Measurements from ENCODE around the gene HNRNPA2B1. TPM values are rescaled to one million over a fixed set of nuclear protein-coding genes. Genes with fewer than 3 reads are reported as not detected.

HNRNPA2B1 gene
- polyA plus RNA-seq, 1 experiment = 493 TPM

- H3K9me3 ChIP-seq (ENCODE audit: control insufficient read depth, insufficient read depth, low read length) = no peaks in the 10 kb centered on the region
- ChIA-PET POLR2A (interaction anchor here (0.6 to 2.5 kb wide), 2 partner anchors 9 to 62 kb away, joined by 6 to 11 read pairs; partner anchors contain the start of gene HNRNPA2B1), CTCF (interaction anchor here (1.2 to 10.3 kb wide), 4 partner anchors 10 to 174 kb away, joined by 4 to 165 read pairs (median 6); partner anchors contain the start of genes CBX3 and NFE2L3)
- no peak for TF ChIP-seq CTCF (IDR thresholded peaks at IDR 0.05; ENCODE audit: low read depth, low read length)
- no peak overlapping the region for H3K27ac ChIP-seq (ENCODE audit: low read depth, low read length)
- H3K4me3 ChIP-seq (ENCODE audit: low read depth, low read length) = no peak overlapping the region
- DNase-seq (ENCODE audit: low read depth, low spot score) = no peak
- H3K27me3 ChIP-seq (ENCODE audit: control insufficient read depth, insufficient read depth, low read length) = no peaks in the 10 kb centered on the region
Measured at GRCh38 chr7:26191233-26191973, 9.1 kb downstream of the HNRNPA2B1 start.

GRCh38 chr7:26190417-26190869 lies 10.1 kb downstream of the HNRNPA2B1 start:
- Histone ChIP-seq H3K4me3 (ENCODE audit: low read depth, low read length) (no peak overlapping the region), H3K9me3 (ENCODE audit: control insufficient read depth, insufficient read depth, low read length) (no peaks in the 10 kb centered on the region), H3K27ac (ENCODE audit: low read depth, low read length) (no peak overlapping the region), H3K27me3 (ENCODE audit: control insufficient read depth, insufficient read depth, low read length) (no peaks in the 10 kb centered on the region)
- CTCF ChIA-PET = interaction anchor here (1.9 to 10.3 kb wide), 2 partner anchors 11 to 100 kb away, joined by 7 to 165 read pairs; partner anchors contain the start of gene CBX3
- DNase-seq (ENCODE audit: low read depth, low spot score) = no peak
- no peak for TF ChIP-seq CTCF (IDR thresholded peaks at IDR 0.05; ENCODE audit: low read depth, low read length)
- POLR2A ChIA-PET = interaction anchor here (2.5 kb wide), 1 partner anchor 10 kb away, joined by 11 read pairs; the partner anchor contains the start of gene HNRNPA2B1

- ChIA-PET POLR2A (interaction anchor here (0.6 kb wide), 1 partner anchor 762 kb away, joined by 4 read pairs; no protein-coding TSS in a partner anchor), CTCF (no interaction called here)
- no peak for TF ChIP-seq CTCF (IDR thresholded peaks at IDR 0.05; ENCODE audit: low read depth, low read length)
- Histone ChIP-seq H3K4me3 (ENCODE audit: low read depth, low read length) (no peak overlapping the region), H3K27me3 (ENCODE audit: control insufficient read depth, insufficient read depth, low read length) (no peaks in the 10 kb centered on the region), H3K9me3 (ENCODE audit: control insufficient read depth, insufficient read depth, low read length) (no peaks in the 10 kb centered on the region), H3K27ac (ENCODE audit: low read depth, low read length) (no peak overlapping the region)
- no peak for DNase-seq (ENCODE audit: low read depth, low spot score)
Measured at GRCh38 chr7:26189697-26190096, 10.8 kb downstream of the HNRNPA2B1 start.

GRCh38 chr7:26188957-26189541 lies 11.5 kb downstream of the HNRNPA2B1 start:
- ChIA-PET CTCF (interaction anchor here (1.4 to 2.6 kb wide), 3 partner anchors 9 to 296 kb away, joined by 4 to 34 read pairs (median 10); no protein-coding TSS in a partner anchor), POLR2A (interaction anchor here (0.6 to 2.4 kb wide), 4 partner anchors 9 to 761 kb away, joined by 4 to 12 read pairs (median 9); partner anchors contain the start of genes CBX3 and HNRNPA2B1)
- Histone ChIP-seq H3K27ac (ENCODE audit: low read depth, low read length) (no peak overlapping the region), H3K9me3 (ENCODE audit: control insufficient read depth, insufficient read depth, low read length) (no peaks in the 10 kb centered on the region), H3K27me3 (ENCODE audit: control insufficient read depth, insufficient read depth, low read length) (no peaks in the 10 kb centered on the region), H3K4me3 (ENCODE audit: low read depth, low read length) (no peak overlapping the region)
- no peak for DNase-seq (ENCODE audit: low read depth, low spot score)
- no peak for TF ChIP-seq CTCF (IDR thresholded peaks at IDR 0.05; ENCODE audit: low read depth, low read length)
